Keratinocyte (primary cell): Measurements from ENCODE around the gene CATSPER1. TPM values are rescaled to one million over a fixed set of nuclear protein-coding genes. Genes with fewer than 3 reads are reported as not detected.
A peak's percentile ranks its signal among the peaks of the same experiment; 100 is the strongest.

ENCODE experiments used
- DNase-seq: peaks from one replicate; pipeline ENCODE4 v3.0.0-alpha.2; 2011; ENCODE audit warnings: low read depth, missing footprints, low spot score
- FAIRE-seq: peaks from 2 replicates; lab custom pipeline; 2011; peaks lifted over from hg19 to GRCh38; lab: Jason Lieb, UNC
- H2AFZ ChIP-seq: 2 replicates; pipeline ENCODE4 v1.6.0; 2012; ENCODE audit warnings: low read length, control low read depth, inconsistent platforms; ENCODE audit not compliant: control insufficient read depth
- H3K27ac ChIP-seq: 2 replicates; pipeline ENCODE4 v1.5.1; 2011; ENCODE audit warnings: low read length; ENCODE audit not compliant: control insufficient read depth, insufficient read depth
- H3K27me3 ChIP-seq: 3 replicates; pipeline ENCODE4 v1.6.0; 2011; ENCODE audit warnings: low read length; ENCODE audit not compliant: control insufficient read depth, insufficient read depth; ENCODE audit errors: extremely low read depth
- H3K36me3 ChIP-seq, 2 experiments: 2 replicates in 1 of 2; 3 replicates in 1 of 2; pipeline ENCODE4 v1.5.1; 2011; ENCODE audit warnings: low read length in 2 of 2, mild to moderate bottlenecking in 1 of 2; ENCODE audit not compliant: control insufficient read depth in 2 of 2, insufficient read depth in 2 of 2; ENCODE audit errors: extremely low read depth in 1 of 2
- H3K4me1 ChIP-seq: 3 replicates; pipeline ENCODE4 v1.5.1; 2011; ENCODE audit warnings: low read length; ENCODE audit not compliant: control insufficient read depth, insufficient read depth; ENCODE audit errors: extremely low read depth
- H3K4me2 ChIP-seq: 3 replicates; pipeline ENCODE4 v1.6.0; 2011; ENCODE audit warnings: low read depth, low read length; ENCODE audit not compliant: control insufficient read depth, insufficient read depth; ENCODE audit errors: extremely low read depth
- H3K4me3 ChIP-seq, 3 experiments: fragments of 200-600 bp in 1 of 3; sonication (generic) in 1 of 3; 2 replicates in 2 of 3; 3 replicates in 1 of 3; pipeline ENCODE4 v1.5.1; 2011 to 2016; ENCODE audit warnings: low read length in 3 of 3, mild to moderate bottlenecking in 3 of 3, control low read depth in 2 of 3, inconsistent platforms in 1 of 3, low read depth in 1 of 3, mixed read lengths in 1 of 3, mixed run types in 1 of 3, moderate library complexity in 1 of 3; ENCODE audit not compliant: control insufficient read depth in 2 of 3, insufficient read depth in 2 of 3; ENCODE audit errors: extremely low read depth in 1 of 3
- H3K79me2 ChIP-seq: 2 replicates; pipeline ENCODE4 v1.6.0; 2012; ENCODE audit warnings: low read length; ENCODE audit not compliant: control insufficient read depth, insufficient read depth
- H3K9ac ChIP-seq: 3 replicates; pipeline ENCODE4 v1.6.0; 2011; ENCODE audit warnings: low read length; ENCODE audit not compliant: control insufficient read depth, insufficient read depth; ENCODE audit errors: extremely low read depth
- H3K9me1 ChIP-seq: 3 replicates; pipeline ENCODE4 v1.6.0; 2011; ENCODE audit warnings: low read length; ENCODE audit not compliant: control insufficient read depth, insufficient read depth; ENCODE audit errors: extremely low read depth
- H3K9me3 ChIP-seq: 2 replicates; pipeline ENCODE4 v1.5.1; 2012; ENCODE audit warnings: low read depth, low read length; ENCODE audit not compliant: control insufficient read depth
- H4K20me1 ChIP-seq: 3 replicates; pipeline ENCODE4 v1.6.0; 2011; ENCODE audit warnings: low read length; ENCODE audit not compliant: control insufficient read depth, insufficient read depth; ENCODE audit errors: extremely low read depth
- CTCF ChIP-seq, 3 experiments: IDR thresholded peaks in 1 of 3; conservative IDR thresholded peaks in 1 of 3; optimal IDR thresholded peaks in 1 of 3; 2 replicates in 2 of 3; 3 replicates in 1 of 3; pipeline versions ENCODE3 to v1.5.1; 2011; ENCODE audit warnings: low read length in 3 of 3, mild to moderate bottlenecking in 3 of 3, moderate library complexity in 2 of 3, control low read depth in 1 of 3, inconsistent platforms in 1 of 3; ENCODE audit not compliant: insufficient read depth in 2 of 3; ENCODE audit errors: extremely low read depth in 1 of 3
- EZH2 ChIP-seq: IDR thresholded peaks from one replicate; pipeline ENCODE4 v1.6.1; 2012; ENCODE audit warnings: inconsistent platforms, mild to moderate bottlenecking, low read length, moderate library complexity
- dilution Hi-C: fragments of 300-500 bp; cut with MboI; formaldehyde crosslinking; loops from one replicate; pipeline ENCODE4 v1.7.0; 2020; ENCODE audit warnings: low sequenced_read_pairs; ENCODE audit not compliant: extremely low pct_ligation_motif_present
- polyA plus RNA-seq, 5 experiments: library from polyadenylated mRNA; depleted of rRNA in 3 of 5; stranded (reverse) in 3 of 5; stranded (forward) in 1 of 5; unstranded in 1 of 5; fragments of >200 nt; gene quantifications; 1 replicate in 1 of 5; 2 replicates in 3 of 5; 3 replicates in 1 of 5; pipeline versions ENCODE4 v1.2.1 to v1.2.3, GENCODE V29; 2011 to 2012; ENCODE audit warnings: missing spikeins in 2 of 5, low read depth in 1 of 5, low replicate concordance in 1 of 5

CATSPER1 gene
- polyA plus RNA-seq, 1 donor (not counting 4 experiments of a cell fraction or from before 2014, with no cell fraction given), result not detected

- peaks cover 6% of the 10 kb centered on the region for H3K79me2 ChIP-seq
- H3K9ac ChIP-seq, result peak overlapping the region; percentile 38
- DNase-seq (no peak), FAIRE-seq (peak; percentile 13)
- H3K27ac ChIP-seq, result no peak overlapping the region
- H3K9me1 ChIP-seq, result peaks cover 3% of the 10 kb centered on the region
- no peak overlapping the region for H3K4me3 ChIP-seq
- peak overlapping the region; percentile 59 for H2AFZ ChIP-seq
- H3K36me3 ChIP-seq, result peaks cover 6% of the 10 kb centered on the region in 2 experiments
- dilution Hi-C loops, result no loop called here
- no peak for TF ChIP-seq EZH2
- TF ChIP-seq CTCF (optimal IDR thresholded peaks at IDR 0.05 in 1 of 3, IDR thresholded peaks at IDR 0.05 in 1 of 3, conservative IDR thresholded peaks at IDR 0.05 in 1 of 3; ENCODE audit: extremely low read depth in 1 of 3, insufficient read depth in 2 of 3, low read length in 3 of 3), result no peak
- no peaks in the 10 kb centered on the region for H3K9me3 ChIP-seq
- peaks cover 35% of the 10 kb centered on the region for H3K4me1 ChIP-seq
- no peaks in the 10 kb centered on the region for H4K20me1 ChIP-seq
- H3K4me2 ChIP-seq, result peak overlapping the region; percentile 44
- no peaks in the 10 kb centered on the region for H3K27me3 ChIP-seq
Observed at GRCh38 chr11:66008468-66009101, 17.7 kb downstream of the CATSPER1 start.

- FAIRE-seq (no peak), DNase-seq (no peak)
- H3K27ac ChIP-seq, result no peak overlapping the region
- H3K9me1 ChIP-seq, result peaks cover 3% of the 10 kb centered on the region
- no peak overlapping the region for H3K4me3 ChIP-seq
- H3K36me3 ChIP-seq, result peaks cover 6 to 7% of the 10 kb centered on the region in 2 experiments
- H3K9ac ChIP-seq, result no peak overlapping the region
- H3K79me2 ChIP-seq, result peaks cover 11% of the 10 kb centered on the region
- no peaks in the 10 kb centered on the region for H3K9me3 ChIP-seq
- peak overlapping the region; percentile 44 for H3K4me2 ChIP-seq
- dilution Hi-C loops, result no loop called here
- H2AFZ ChIP-seq, result no peak overlapping the region
- peaks cover 39% of the 10 kb centered on the region for H3K4me1 ChIP-seq
- TF ChIP-seq CTCF (optimal IDR thresholded peaks at IDR 0.05 in 1 of 3, IDR thresholded peaks at IDR 0.05 in 1 of 3, conservative IDR thresholded peaks at IDR 0.05 in 1 of 3; ENCODE audit: extremely low read depth in 1 of 3, insufficient read depth in 2 of 3, low read length in 3 of 3), result no peak
- no peak for TF ChIP-seq EZH2
- no peaks in the 10 kb centered on the region for H4K20me1 ChIP-seq
- H3K27me3 ChIP-seq, result no peaks in the 10 kb centered on the region
Observed at GRCh38 chr11:66008095-66008467, 18.2 kb downstream of the CATSPER1 start.
